Type B pancreatic cell (in vitro differentiated cells): Measurements from ENCODE around the gene ATP10B. TPM values are rescaled to one million over a fixed set of nuclear protein-coding genes. Genes with fewer than 3 reads are reported as not detected.

Experiments used
- DNase-seq: peaks from one replicate; pipeline ENCODE4 v3.0.0; 2021; ENCODE audit warnings: mixed read lengths; ENCODE audit not compliant: unreplicated experiment; ENCODE audit errors: extremely low spot score
- H3K27ac Mint-ChIP-seq: 2 replicates; pipeline ENCODE4 v1.8.0; 2021; ENCODE audit warnings: mild to moderate bottlenecking, mixed read lengths
- H3K27me3 Mint-ChIP-seq: 2 replicates; pipeline ENCODE4 v1.8.0; 2021; ENCODE audit warnings: mixed read lengths
- H3K36me3 Mint-ChIP-seq: 2 replicates; pipeline ENCODE4 v1.8.0; 2021; ENCODE audit warnings: mixed read lengths
- H3K4me1 Mint-ChIP-seq: one replicate; pipeline ENCODE4 v1.8.0; 2021; ENCODE audit warnings: mixed read lengths; ENCODE audit not compliant: unreplicated experiment
- H3K4me3 Mint-ChIP-seq: 2 replicates; pipeline ENCODE4 v1.8.0; 2021; ENCODE audit warnings: mild to moderate bottlenecking, mixed read lengths
- H3K9me3 Mint-ChIP-seq: 2 replicates; pipeline ENCODE4 v1.8.0; 2021; ENCODE audit warnings: mixed read lengths
- CTCF ChIP-seq: fragments of 200-600 bp; sonication (generic); conservative IDR thresholded peaks from 2 replicates; pipeline ENCODE4 v1.5.0; 2021; ENCODE audit warnings: antibody characterized with exemption, mild to moderate bottlenecking
- total RNA-seq: library from RNA; stranded (reverse); gene quantifications from 2 replicates; pipeline ENCODE4 v1.2.1, GENCODE V29; 2021; ENCODE audit warnings: low replicate concordance

Gene ATP10B
- total RNA-seq, 1 donor from 2014 or later, result 4.0 TPM

GRCh38 chr5:160641405-160641804 is 210.6 kb downstream of the ATP10B start:
- Mint-ChIP-seq H3K27ac (no peak overlapping the region), H3K9me3 (no peaks in the 10 kb centered on the region), H3K4me3 (no peak overlapping the region), H3K36me3 (no peaks in the 10 kb centered on the region), H3K4me1 (no peaks in the 10 kb centered on the region), H3K27me3 (peaks cover 4% of the 10 kb centered on the region)
- TF ChIP-seq CTCF, result no peak
- no peak for DNase-seq

GRCh38 chr5:160640406-160640805 is 211.6 kb downstream of the ATP10B start:
- TF ChIP-seq CTCF, result no peak
- no peak for DNase-seq
- Mint-ChIP-seq H3K27me3 (peaks cover 4% of the 10 kb centered on the region), H3K4me3 (no peak overlapping the region), H3K9me3 (no peaks in the 10 kb centered on the region), H3K27ac (no peak overlapping the region), H3K36me3 (no peaks in the 10 kb centered on the region), H3K4me1 (no peaks in the 10 kb centered on the region)

- Mint-ChIP-seq H3K27me3 (peaks cover 7% of the 10 kb centered on the region), H3K9me3 (no peaks in the 10 kb centered on the region), H3K36me3 (no peaks in the 10 kb centered on the region), H3K4me3 (no peak overlapping the region), H3K27ac (no peak overlapping the region), H3K4me1 (no peaks in the 10 kb centered on the region)
- TF ChIP-seq CTCF, result no peak
- no peak for DNase-seq
Observed at GRCh38 chr5:160638161-160638742, 213.8 kb downstream of the ATP10B start.

GRCh38 chr5:160637357-160638090 is 214.5 kb downstream of the ATP10B start:
- Mint-ChIP-seq H3K9me3 (no peaks in the 10 kb centered on the region), H3K4me1 (no peaks in the 10 kb centered on the region), H3K4me3 (no peak overlapping the region), H3K27me3 (peaks cover 7% of the 10 kb centered on the region), H3K27ac (no peak overlapping the region), H3K36me3 (no peaks in the 10 kb centered on the region)
- no peak for TF ChIP-seq CTCF
- DNase-seq, result no peak

GRCh38 chr5:160635663-160636062 is 216.3 kb downstream of the ATP10B start:
- TF ChIP-seq CTCF, result no peak
- H3K27me3 Mint-ChIP-seq, result peaks cover 7% of the 10 kb centered on the region
- H3K4me3 Mint-ChIP-seq, result no peak overlapping the region
- no peak for DNase-seq
- no peaks in the 10 kb centered on the region for H3K4me1 Mint-ChIP-seq
- H3K36me3 Mint-ChIP-seq, result no peaks in the 10 kb centered on the region
- no peaks in the 10 kb centered on the region for H3K9me3 Mint-ChIP-seq
- H3K27ac Mint-ChIP-seq, result no peak overlapping the region
